Transverse colon (tissue), 4 donors: Measurements from ENCODE around the gene TMEM129. TPM values are rescaled to one million over a fixed set of nuclear protein-coding genes. Genes with fewer than 3 reads are reported as not detected.
A peak's percentile ranks its signal among the peaks of the same experiment; 100 is the strongest.

Experiments
- DNase-seq: peaks from one replicate; pipeline ENCODE4 v3.0.0-alpha.2; 2019
- H3K27ac ChIP-seq, 4 donors: fragments of 200-600 bp; sonication (generic); 2 replicates each; pipeline ENCODE4 v1.5.1; 2016 to 2018; ENCODE audit warnings: inconsistent platforms in 4 of 4
- H3K27me3 ChIP-seq: fragments of 200-600 bp; sonication (generic); 2 replicates; pipeline ENCODE4 v1.5.1; 2017; ENCODE audit warnings: inconsistent platforms
- H3K36me3 ChIP-seq, 4 donors: fragments of 200-600 bp; sonication (generic); 2 replicates each; pipeline ENCODE4 v1.5.1; 2017 to 2019; ENCODE audit warnings: inconsistent platforms in 4 of 4
- H3K4me1 ChIP-seq, 4 donors: fragments of 200-600 bp; sonication (generic); 2 replicates each; pipeline ENCODE4 v1.5.1; 2017 to 2020; ENCODE audit warnings: inconsistent platforms in 4 of 4
- H3K4me3 ChIP-seq, 4 donors: fragments of 200-600 bp; sonication (generic); 1 replicate in 1 of 4; 2 replicates in 3 of 4; pipeline versions ENCODE4 v1.5.1 to v1.6.1; 2017 to 2019; ENCODE audit warnings: inconsistent platforms in 4 of 4
- H3K9me3 ChIP-seq, 2 donors: fragments of 200-600 bp; sonication (generic); 2 replicates each; pipeline ENCODE4 v1.5.1; 2017 to 2019; ENCODE audit warnings: inconsistent platforms in 2 of 2
- CTCF ChIP-seq, 5 experiments: fragments of 200-600 bp in 3 of 5; fragments of 450-650 bp in 2 of 5; sonication (generic) in 3 of 5; IDR thresholded peaks; 1 replicate in 2 of 5; 2 replicates in 3 of 5; pipeline ENCODE4 v1.5.1; 2016 to 2017; ENCODE audit warnings: antibody characterized with exemption in 5 of 5, inconsistent platforms in 3 of 5, mild to moderate bottlenecking in 2 of 5, moderate library complexity in 1 of 5
- EP300 ChIP-seq: sonication (generic); formaldehyde crosslinking; IDR thresholded peaks from one replicate; pipeline ENCODE4 v1.6.1; 2017; ENCODE audit warnings: antibody characterized with exemption, low read depth
- POLR2A ChIP-seq: fragments of 450-650 bp; IDR thresholded peaks from one replicate; pipeline ENCODE4 v1.6.1; 2016; ENCODE audit warnings: antibody characterized with exemption, mild to moderate bottlenecking, moderate library complexity
- POLR2AphosphoS5 ChIP-seq, 3 donors: sonication (generic); formaldehyde crosslinking; IDR thresholded peaks; one replicate each; pipeline ENCODE4 v1.6.1; 2016; ENCODE audit warnings: antibody characterized with exemption in 3 of 3
- WGBS, 2 donors: methylation state at CpG; one replicate each; pipeline ENCODE4 v1.1.5; 2018; ENCODE audit warnings: low coverage in 1 of 2; 5-methylcytosine and 5-hydroxymethylcytosine counted together
- in situ Hi-C, 4 donors: fragments of 200-750 bp; cut with MboI; loops; one replicate each; pipeline versions ENCODE4 v1.15.0 to v1.15.1; 2017; ENCODE audit warnings: low sequenced_read_pairs in 3 of 4, low pct_ligation_motif_present in 1 of 4, low pct_unique_long_range_greater_than_20kb in 1 of 4
- intact Hi-C: fragments of 100-400 bp; cut with DNase I; formaldehyde crosslinking; loops from one replicate; pipeline ENCODE4 v1.15.1; 2023; ENCODE audit warnings: low total_unique reads
- total RNA-seq, 4 donors: library from RNA; depleted of rRNA; stranded (reverse); fragments of >200 nt; gene quantifications; one replicate each; pipeline ENCODE4 v1.1.0, GENCODE V29; 2016

TMEM129 gene
- total RNA-seq, 4 donors from 2014 or later = 66.1 to 116 (median 86.6) TPM

GRCh38 chr4:1714303-1715001 is 6.7 kb downstream of the TMEM129 start:
- in situ Hi-C loops (no loop called here), intact Hi-C loops (no loop called here)
- DNase-seq = no peak
- H3K4me1 ChIP-seq = peaks cover 19 to 56% (median 42%) of the 10 kb centered on the region in 4 donors
- 38 to 52% methylated on average over 3 to 9 of the region's 9 CpGs for WGBS, 2 donors
- H3K36me3 ChIP-seq = peaks cover 0 to 9% (median 0%) of the 10 kb centered on the region in 4 donors
- TF ChIP-seq EP300 (no peak), CTCF (IDR thresholded peaks at IDR 0.05) (no peak), POLR2AphosphoS5 (IDR thresholded peaks at IDR 0.05) (no peak), POLR2A (no peak)
- H3K27ac ChIP-seq = peak overlapping the region; percentile 98 to 100 (median 99)
- H3K27me3 ChIP-seq = no peaks in the 10 kb centered on the region
- no peak overlapping the region for H3K4me3 ChIP-seq
- no peaks in the 10 kb centered on the region for H3K9me3 ChIP-seq

GRCh38 chr4:1713003-1713851 is 7.9 kb downstream of the TMEM129 start:
- TF ChIP-seq EP300 (no peak), POLR2AphosphoS5 (IDR thresholded peaks at IDR 0.05) (no peak), CTCF (IDR thresholded peaks at IDR 0.05) (no peak), POLR2A (peak; percentile 0)
- no peaks in the 10 kb centered on the region for H3K27me3 ChIP-seq
- DNase-seq = no peak
- peaks cover 18 to 44% (median 35%) of the 10 kb centered on the region in 4 donors for H3K4me1 ChIP-seq
- in situ Hi-C loops = no loop called here
- peaks cover 0 to 9% (median 0%) of the 10 kb centered on the region in 4 donors for H3K36me3 ChIP-seq
- 14 to 100% methylated on average over 1 to 29 of the region's 35 CpGs for WGBS, 2 donors
- peak overlapping the region; percentile 98 to 100 (median 99) for H3K27ac ChIP-seq
- intact Hi-C loops = no loop called here
- no peaks in the 10 kb centered on the region for H3K9me3 ChIP-seq
- H3K4me3 ChIP-seq = peak overlapping the region; percentile 34 to 98 (median 78)

- intact Hi-C loops = no loop called here
- Histone ChIP-seq H3K27me3 (no peaks in the 10 kb centered on the region), H3K4me3 (peak within 1 kb of the TSS; percentile 69 to 98 (median 91)), H3K36me3 (peaks cover 0 to 4% (median 0%) of the 10 kb centered on the region in 4 donors), H3K9me3 (no peaks in the 10 kb centered on the region), H3K27ac (peak within 1 kb of the TSS; percentile 98 to 100 (median 99)), H3K4me1 (peaks cover 18 to 43% (median 35%) of the 10 kb centered on the region in 4 donors)
- peak; percentile 99 for DNase-seq
- WGBS, 2 donors = 0% methylated on average over 39 of the region's 98 CpGs; no CpG with 5 or more reads in 1 of the 2 donors
- peak; percentile 54 to 88 (median 79) for TF ChIP-seq POLR2AphosphoS5 (IDR thresholded peaks at IDR 0.05)
- peak; percentile 79 for TF ChIP-seq POLR2A
- no peak for TF ChIP-seq CTCF (IDR thresholded peaks at IDR 0.05)
- in situ Hi-C loops = no loop called here
Observed at GRCh38 chr4:1712216-1713002, 8.7 kb downstream of the TMEM129 start, which contains the start of gene SLBP. TSS of gene SLBP (minus strand) at chr4:1712319. CDS start at chr4:1712188, 131 bp downstream.
